ENCODE measurements around the gene RNF166.

DNA sequence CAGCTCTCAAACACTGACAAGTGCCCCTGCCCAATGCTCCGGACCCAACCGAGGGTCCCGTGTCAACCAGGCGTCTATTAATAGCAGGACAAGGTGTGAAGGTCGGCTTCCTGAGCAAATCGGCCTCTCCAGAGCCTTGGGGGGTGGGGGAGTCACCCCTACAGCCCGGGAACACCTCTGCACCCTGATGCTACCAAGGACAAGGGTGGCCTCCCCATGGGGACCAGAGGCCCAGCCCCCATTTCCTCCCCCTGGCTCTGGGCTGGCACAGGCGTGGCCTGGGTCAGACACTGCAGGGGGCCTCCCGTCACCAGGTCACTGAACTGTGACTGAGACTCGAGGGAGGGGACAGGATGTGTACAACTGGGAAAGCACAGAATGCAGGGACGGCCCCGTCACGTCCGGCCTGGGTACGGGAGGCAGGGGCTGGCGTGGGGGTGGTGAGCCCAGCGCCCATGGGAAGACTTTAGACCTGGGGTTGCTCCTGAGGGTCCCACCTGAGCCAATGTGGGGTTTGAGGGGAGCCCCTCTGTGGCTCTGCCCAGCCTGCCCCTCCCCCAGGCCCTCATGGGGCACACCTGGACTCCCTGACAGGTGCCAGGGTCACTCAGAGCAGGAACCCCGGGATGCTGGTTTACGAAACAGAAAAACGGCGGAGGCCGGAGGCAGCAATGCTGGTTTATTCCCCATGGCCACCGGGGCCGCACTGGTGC lies 54.8 kb downstream of the RNF166 start:
- TF ChIP-seq, protein P1, sequence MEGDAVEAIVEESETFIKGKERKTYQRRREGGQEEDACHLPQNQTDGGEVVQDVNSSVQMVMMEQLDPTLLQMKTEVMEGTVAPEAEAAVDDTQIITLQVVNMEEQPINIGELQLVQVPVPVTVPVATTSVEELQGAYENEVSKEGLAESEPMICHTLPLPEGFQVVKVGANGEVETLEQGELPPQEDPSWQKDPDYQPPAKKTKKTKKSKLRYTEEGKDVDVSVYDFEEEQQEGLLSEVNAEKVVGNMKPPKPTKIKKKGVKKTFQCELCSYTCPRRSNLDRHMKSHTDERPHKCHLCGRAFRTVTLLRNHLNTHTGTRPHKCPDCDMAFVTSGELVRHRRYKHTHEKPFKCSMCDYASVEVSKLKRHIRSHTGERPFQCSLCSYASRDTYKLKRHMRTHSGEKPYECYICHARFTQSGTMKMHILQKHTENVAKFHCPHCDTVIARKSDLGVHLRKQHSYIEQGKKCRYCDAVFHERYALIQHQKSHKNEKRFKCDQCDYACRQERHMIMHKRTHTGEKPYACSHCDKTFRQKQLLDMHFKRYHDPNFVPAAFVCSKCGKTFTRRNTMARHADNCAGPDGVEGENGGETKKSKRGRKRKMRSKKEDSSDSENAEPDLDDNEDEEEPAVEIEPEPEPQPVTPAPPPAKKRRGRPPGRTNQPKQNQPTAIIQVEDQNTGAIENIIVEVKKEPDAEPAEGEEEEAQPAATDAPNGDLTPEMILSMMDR (conservative IDR thresholded peaks at IDR 0.05 in 1 of 2, IDR thresholded peaks at IDR 0.05 in 1 of 2; ENCODE audit: low read depth in 1 of 2, low read length in 2 of 2): no peak
- TF ChIP-seq EZH2 (IDR thresholded peaks at IDR 0.05; ENCODE audit: low read length, missing control alignments): no peak
